ENCODE data around the gene MCF2L.

Gene MCF2L

DNA sequence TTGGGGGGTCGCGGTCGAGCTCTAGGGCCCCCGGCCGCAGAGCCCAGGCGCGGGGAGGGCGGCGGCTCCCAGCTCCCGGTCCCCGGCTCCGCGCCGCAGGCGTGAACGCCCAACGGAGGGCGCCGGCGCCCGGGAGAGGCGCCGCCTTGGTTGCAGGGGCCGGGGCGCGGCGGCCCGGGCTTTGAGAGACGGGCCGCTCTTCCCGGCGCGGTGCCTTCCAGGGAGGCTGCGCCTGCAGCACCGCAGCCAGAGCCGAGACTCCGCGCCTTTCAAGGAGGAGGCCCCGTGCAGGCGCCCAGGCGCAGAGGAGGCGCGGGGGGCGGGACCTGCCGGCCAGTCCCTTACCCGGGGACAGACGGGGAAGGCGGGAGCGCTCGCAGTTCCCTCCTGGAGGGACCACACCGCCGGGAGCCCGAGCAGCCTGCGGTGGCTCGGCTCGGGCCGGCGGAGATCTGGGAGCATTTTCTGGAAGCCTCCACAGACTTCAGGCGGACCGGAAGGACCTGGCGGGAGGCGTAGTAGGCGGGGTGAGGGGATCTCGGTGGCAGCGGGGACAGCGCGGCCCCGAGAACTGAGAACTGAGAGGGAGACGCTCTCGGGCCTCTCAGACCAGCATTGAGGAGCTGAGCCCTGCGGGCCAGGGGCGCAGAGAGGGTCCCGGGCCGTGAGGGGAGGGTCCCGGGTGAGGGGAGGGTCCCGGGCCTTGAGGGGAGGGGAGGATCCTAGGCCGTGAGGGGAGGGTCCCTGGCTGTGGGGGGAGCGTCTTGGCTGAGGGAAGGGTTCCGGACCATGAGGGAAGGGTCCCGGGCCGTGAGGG, 25.5 kb upstream of the MCF2L start:
- DNase-seq (ENCODE audit: low spot score): no peak

DNA sequence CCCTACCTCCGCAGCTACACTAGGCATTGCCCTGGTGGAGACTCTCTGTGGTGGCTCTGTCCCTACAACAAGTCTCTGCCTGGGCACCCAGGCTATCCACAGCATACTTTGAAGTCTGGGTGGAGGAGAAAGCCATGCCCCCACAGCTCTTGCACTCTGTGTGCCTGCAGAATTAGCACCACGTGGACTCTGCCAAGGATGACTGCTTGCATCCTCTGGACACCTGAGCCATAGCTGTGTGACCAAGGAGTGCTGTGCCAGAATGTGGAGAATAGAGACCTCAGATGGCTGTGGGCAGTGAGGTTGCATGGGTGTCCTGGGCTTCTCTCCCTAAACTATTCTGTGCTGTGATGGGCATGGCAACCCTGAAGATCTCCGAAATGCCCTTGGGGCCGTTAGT, 21.2 kb upstream of the MCF2L start:
- no peak for DNase-seq (ENCODE audit: low spot score)

DNA sequence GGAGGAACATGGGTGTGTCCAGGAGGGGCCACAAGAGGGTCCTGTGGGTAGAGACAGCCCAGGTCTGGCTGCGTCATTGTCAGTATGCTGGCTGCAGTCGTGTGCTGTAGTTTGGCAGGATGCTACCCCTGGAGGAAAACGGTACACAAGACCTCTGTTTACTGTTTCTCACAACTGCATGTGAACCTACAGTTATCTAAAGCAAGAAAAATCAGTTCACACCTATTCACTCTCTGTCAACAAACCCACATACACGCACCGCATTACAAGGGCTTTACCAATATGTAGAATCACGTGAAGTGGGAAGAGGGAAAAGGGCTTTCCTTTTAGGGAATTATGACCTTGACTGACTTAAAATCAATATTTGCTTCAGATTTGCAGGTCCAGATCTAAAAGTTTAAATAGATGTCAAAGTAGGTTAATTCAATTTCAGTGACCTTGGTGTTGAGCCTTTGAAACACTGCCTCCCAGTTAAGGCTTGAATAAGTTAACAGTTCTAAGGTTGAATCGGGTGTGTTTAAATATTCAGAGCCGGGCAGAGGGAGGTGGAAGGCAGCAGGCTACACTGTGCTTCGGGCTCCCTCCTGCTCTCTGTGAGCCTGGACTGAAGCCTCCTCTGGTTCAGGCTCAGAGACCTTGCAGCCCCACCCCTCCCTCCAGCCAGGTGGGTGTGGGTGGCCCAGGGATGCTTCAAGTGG, 17.2 kb upstream of the MCF2L start:
- peak; percentile 26 for DNase-seq (ENCODE audit: low spot score)

DNA sequence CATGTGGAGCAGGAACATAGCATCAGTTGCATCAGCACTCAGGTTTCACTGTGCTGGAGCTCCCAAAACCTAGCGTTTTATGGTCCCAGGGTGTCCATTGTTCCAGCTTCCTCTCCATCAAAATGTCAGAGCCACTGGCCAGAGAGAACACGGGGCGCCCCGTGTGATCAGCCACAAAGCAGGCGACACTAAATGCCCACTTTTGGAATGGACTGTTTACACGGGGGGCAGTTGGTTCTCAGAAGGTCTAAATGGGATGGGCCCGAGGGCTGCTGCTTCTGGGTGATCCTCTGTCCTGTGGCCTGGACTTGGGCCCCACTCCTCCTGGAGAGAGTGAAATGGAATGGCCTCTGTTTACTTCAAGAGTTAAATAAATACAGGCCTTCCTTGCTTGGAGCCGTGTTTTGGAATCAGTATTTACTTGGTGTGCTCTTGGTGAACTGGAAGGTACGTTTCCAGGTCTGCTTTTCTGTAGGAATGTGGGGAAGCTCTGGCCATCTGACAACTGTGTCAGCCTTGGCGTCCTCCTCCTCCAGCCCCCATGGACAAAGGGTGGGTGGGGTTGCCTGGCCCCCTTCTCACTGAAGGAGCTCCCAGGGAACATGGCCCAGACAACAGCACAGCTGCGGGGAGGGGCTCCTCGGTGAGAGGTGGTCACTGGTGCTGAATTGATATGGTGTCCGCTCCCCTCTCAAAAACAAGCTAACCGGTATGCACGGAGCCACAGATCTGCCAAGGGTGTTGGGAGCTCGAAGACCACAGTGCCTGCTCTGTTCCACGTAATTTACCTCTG, 16.1 kb upstream of the MCF2L start:
- DNase-seq (ENCODE audit: low spot score): peak; percentile 60

DNA sequence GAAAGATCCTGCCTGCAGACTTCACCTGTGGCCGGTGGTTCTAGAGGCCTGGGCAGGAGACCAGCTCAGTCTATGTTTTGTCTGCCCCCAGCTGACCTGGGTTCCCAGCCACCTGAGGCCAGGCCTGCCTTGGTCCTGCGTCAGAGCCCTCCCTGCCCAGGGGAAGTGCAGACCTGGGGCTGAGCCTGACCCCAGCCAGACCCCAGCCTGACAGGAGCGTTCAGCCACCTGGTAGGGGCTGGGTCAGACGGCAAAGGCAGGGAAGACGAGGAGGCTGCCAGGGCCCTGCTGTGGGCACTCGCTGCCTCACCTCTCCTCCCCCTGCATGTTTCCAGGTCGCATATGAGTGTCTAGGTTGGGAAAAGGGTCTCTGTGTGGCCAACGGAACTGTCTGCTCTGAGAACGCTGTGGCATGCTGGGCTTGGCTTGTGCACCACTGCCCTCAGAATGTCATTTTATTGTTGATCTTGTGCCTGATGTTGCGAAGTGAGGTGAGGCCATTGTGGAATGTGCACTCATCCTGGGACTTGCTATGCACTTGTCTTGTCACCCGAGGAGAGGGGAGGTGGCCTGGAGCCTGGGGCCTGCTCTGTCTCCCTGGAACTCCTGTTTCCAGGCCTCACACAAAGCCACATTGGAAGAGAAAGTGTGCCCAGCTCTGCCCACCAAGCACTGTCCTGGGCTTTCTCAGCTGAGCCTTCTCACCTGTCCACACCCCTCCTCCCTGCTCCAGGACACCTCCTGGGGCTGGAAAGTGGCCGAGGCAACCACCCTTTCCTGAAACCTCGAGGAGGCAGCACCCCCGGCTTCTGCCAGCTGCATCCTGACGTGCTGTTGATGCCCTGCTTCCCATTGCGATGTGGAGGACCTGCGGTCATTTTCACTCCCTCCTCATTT, 15.2 kb upstream of the MCF2L start:
- DNase-seq (ENCODE audit: low spot score): peak; percentile 49

DNA sequence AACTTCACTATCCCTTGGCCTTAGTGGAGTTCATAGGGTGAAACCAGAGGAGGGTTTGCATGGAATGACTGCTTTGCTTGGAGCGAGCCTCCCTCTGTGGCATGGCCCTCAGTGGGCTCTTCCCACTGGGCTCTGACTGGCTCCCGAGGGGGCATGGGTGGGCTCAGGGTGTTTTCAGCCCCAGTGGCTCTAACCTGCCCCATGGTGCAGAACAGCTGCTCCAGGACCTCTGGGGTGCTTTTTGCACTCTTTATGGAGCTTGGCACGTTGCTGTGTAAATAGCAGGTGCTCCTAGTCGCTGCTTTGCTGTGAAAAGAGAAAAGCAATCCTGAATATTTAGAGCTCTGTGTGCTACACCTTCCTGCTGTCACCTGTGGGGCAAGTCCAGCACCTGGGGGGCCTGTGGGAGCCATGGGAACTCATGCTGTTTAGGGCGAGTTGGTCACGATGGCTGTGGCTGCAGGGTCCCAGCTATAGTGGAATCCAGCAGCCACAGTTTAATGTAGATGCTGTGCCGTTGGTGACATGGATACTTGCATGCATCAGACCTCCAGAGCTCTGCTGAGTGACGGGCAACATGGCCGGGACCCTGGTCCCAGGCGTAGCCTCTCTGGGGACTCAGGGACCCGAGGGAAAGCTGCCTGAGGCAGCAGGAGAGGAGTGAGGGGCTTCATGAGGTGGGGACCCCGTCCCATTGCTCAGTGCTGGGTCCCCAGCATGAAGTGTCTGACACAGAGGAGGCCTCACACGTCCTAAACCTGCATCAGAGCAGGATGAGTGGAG, 14.3 kb upstream of the MCF2L start:
- DNase-seq (ENCODE audit: low spot score): peak; percentile 38

DNA sequence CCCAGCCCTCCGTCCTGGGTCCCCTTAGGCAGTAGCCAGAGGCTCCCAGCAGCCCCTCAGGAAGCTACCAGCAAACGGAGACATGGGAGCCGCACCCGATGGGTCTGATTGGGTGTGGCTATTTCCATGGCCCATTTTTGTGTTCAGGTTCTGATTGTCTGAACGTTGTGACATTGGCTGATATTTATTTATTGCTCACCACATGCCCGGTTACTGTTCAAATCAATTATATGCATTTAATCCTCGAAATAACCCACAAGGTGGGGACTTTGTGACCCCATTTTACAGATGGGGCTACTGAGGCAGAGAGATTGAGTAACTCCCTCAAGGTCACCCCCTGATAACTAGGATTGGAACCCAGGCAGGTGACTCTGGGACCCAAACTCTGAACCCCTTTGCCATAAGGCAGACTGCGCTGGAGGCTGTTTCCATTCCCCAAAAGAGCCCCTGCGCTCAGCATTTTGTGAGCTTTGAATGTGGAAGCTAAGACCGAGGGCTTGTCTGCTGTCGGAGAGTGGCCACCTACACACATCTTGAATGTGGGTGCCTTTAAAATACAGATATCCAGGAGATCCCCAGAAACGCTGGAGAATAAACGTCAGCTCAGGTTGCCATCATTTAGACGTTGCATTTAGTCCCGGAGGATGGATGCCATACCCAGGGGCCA, 13.6 kb upstream of the MCF2L start:
- DNase-seq (ENCODE audit: low spot score): no peak

DNA sequence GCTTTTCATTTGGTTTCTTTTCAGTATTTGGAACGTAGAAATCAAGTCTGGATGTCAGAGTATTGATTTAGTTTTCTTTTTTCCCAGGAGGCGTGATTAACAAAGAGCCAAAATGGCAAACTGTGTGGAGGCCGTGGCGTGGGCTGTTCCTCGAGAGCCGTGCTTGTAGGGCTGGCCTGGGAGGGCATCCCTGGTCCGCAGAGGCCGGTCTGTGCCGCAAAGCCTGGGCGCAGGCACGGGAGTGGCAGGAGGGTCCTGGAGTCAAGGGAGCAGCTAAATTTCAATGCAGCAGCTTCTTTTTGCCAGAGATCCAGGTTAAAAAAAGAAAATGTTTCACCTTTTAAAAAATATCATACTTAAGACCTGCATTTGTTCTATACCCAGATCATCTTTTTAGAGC, 13.1 kb upstream of the MCF2L start:
- DNase-seq (ENCODE audit: low spot score): peak; percentile 41

DNA sequence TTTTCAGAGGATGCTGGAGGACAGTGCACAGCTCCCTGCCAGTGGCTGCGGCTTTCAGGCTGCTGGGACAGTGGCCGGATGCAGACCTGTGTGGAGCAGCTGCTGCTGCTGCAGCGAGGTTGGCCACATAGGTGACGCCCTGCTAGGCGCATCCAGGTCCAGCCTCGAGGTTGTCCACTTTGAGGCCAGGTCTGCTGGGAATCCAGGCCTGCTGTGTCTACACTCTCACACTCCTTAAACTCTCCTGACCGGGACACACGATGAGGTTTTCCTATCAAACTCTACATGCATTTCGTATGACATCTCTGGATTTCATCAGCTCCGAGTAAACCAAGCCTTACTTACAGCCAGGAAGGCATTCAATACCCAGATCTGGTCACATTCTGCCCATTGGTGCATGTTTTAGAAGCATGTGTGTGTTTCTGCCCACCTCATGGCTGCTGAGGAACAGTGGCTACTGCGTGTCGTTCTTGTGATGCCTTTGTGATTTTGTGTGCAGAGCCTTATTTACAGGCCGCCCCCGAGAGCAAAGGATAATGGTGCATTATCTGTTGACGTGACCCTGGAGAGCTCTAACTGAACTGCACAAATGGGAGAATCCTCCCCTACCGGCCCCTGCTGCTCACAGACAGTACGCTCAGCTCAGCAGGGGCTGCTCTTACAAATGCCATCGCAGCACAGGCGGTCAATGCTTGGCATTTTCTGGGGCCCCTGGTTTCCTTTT, 12.3 kb upstream of the MCF2L start:
- DNase-seq (ENCODE audit: low spot score): peak; percentile 51

DNA sequence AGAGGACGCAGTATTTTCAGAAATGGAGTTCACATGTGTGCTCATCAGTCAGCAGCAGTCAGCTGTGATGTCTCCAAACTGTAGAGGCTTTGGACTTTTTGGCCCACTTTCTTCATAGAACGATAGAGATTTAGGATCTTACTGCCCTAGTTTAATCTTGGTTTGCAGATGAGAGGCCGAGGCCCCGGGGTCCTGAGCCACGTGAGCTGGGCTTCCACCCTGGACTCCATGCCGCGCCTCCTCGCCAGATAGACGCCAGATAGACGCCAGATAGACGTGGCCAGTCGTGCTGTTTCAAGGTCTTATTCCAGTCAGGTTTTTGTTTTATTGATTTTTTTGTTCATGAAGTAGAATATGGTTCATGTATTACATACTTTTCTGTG, 11.7 kb upstream of the MCF2L start:
- peak; percentile 61 for DNase-seq (ENCODE audit: low spot score)

DNA sequence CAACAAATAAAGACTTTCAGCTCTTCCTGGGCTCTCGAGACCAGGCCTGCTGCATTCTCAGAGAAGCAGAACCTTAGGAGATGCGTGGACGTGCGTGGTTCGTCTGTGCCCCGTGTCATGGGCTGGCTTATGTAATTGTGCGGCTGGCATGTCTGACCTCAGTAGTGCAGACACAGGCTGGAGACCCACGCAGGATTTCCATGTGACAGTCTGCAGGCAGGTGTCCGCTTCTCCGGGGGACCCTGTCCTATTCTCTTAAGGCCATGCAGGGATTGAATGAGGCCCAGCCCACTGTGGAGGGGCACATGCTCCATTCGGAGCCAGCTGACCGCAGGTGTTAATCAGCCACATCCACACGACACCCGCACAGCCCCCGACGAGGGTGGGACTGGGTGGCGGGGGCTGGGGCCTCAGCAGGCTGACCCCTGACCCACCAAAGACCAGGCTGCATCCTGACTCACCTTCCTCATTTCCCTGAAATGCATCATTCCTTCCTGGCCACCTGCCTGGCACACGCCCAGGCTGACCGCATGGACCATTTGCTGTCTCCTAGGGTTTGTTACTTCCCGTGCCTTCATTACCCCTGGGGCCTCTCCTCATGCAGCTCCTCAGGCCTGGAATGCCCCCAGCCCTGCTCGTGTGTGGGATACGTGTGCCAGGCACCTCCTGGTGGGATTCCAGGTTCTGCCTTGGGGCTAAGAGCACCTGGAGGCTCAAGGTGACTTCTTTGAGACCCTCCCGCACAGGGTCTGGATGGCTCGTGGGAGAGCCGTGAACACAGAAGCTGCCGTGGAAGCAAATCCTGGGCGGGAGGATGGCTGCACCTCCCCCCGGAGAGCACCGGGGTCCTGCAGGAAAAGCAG, 10.7 kb upstream of the MCF2L start:
- DNase-seq (ENCODE audit: low spot score): peak; percentile 65

DNA sequence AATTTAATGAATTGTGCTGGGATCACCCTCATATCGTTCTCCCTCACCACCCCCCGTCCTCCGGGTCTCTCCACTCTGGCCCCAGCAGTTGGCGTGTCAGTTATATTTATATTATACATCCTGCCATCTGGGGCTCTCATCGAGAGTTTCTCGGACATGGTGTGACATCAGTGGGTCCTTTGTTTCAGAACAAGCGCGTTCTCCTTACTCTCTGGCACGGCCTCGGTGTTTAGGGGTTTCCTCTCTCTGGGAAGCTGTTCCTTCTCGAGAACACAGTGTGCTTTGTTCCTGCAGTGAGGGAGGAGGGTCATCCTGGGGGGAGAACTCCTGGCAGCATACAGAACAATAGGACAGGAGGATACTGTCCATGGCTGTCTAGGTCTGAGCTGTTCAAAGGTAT, 9.8 kb upstream of the MCF2L start:
- DNase-seq (ENCODE audit: low spot score): peak; percentile 66

DNA sequence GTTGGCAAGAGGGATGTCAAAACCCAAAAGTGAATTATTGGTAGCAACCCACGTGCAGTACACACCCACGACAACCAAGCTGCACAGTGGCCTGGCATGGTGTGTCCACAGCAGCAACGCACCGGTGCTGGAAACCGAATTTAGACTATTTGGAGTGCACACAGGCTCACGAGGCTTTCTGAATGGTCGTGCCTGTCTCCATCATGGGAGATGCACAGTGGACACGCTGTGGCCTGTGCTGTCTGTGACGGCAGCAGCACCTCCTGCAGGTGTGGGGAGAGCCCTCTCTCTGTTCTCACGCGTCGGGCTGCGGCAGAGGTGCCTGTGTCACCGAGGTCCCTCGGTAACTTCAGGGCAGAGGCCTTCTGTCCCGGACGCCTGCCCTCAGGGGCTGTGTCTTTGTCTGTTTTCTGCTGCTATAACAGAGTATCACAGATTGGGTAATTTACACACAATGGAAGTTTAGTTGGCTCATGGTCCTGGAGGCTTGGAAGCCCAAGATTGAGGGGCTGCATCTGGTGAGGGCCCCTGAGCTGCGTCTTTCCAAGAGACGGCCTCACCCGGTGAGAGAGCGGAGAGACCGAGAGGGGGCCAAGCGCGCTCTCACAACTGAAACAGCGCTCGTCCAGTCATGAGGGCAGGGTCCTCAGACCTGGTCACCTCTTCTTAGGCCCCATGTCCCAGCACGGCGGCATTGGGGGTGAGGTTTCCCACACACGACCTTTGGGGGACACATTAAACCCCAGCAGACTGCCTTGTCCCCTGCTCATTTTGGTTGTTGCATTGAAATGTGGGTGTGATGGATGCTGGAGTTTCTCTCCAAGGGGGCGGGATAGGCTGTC, 9.1 kb upstream of the MCF2L start:
- peak; percentile 38 for DNase-seq (ENCODE audit: low spot score)

DNA sequence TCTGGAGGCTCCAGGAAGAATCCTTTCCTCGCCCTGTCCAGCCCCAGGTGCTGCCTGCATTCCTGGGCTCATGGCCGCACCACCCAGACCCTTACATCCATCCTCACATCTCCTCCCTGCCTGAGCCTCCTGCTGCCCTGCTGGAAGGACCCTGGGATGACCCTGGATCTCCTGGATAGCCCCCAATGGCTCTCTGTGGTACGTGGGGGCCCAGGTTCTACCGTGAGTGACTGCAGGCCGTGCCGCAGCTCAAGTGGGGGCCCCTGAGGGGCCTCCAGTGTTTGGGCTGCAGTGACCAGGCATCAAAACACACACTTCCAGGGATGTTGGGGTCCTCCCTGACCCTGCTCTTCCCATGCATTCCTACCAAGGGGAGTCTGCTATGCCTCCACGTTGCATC, 8.3 kb upstream of the MCF2L start:
- peak; percentile 52 for DNase-seq (ENCODE audit: low spot score)

DNA sequence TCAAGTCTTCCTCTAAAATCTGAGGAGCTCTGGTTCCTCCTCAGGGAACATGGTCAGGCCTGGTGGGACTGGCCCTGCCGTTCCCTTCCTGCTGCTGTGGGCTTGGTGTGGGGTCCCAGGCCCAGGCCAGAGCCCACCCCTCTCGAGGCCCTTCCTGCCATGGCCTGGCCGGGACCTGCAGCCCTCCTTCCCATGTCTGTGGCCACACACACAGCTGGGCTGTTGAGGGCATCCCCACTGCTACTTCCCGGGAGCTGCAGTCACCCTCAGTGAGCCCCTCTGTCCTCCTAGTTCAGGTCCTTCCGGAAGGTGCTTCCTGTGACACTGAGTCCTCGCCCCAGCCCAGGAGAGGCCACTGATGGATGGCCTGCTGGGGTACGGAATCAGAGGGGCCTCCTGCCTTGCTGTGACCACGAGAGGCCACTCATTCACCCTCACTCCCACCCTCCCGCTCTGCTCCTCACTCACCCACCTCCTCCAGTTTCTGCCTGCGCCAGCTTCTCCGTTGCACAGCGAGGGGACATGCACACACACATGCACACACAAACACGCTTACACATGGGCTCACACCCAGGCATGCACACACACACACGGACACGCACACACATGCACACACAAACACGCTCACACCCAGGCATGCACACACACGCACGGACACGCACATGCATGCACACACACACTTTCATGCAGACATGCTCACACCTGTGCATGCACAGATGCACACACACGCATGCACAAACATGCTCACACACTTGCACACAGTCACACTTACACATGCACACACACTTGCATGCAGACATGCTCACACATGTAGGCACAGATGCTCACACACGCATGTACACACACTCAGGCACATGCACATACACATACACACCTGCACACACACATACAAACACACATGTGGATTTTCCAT, 7.3 kb upstream of the MCF2L start:
- peak; percentile 58 for DNase-seq (ENCODE audit: low spot score)

DNA sequence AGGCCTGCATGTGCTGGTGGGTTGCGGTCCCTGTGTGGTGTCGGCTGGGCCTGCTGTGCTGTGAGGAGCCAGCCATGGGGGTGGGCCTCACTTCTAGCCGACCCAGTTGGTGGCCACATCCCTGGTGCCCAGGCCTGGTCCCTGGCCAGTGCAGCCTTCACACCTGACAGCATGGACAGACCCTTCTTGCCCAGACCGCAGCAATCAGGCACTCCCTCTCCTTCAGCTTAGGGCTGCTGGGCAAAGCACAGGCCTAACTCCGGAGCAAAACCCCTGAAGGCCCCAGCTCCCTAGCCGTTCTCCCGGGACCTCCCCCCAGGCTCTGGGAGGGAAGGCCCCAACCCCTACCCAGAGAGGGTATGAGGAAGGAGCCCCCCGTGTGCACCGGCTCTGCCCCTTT, 6.6 kb upstream of the MCF2L start:
- no peak for DNase-seq (ENCODE audit: low spot score)

Measured in left forelimb (tissue), 1 donor.